ENCODE results near the gene CCDC12.

CCDC12 gene

GRCh38 chr3:46935989-46936558 is 40.5 kb downstream of the CCDC12 start:
- DNase-seq (ENCODE audit: low read depth): no peak

- DNase-seq (ENCODE audit: low read depth): no peak
Observed at GRCh38 chr3:46935168-46935858, 41.2 kb downstream of the CCDC12 start.

DNA sequence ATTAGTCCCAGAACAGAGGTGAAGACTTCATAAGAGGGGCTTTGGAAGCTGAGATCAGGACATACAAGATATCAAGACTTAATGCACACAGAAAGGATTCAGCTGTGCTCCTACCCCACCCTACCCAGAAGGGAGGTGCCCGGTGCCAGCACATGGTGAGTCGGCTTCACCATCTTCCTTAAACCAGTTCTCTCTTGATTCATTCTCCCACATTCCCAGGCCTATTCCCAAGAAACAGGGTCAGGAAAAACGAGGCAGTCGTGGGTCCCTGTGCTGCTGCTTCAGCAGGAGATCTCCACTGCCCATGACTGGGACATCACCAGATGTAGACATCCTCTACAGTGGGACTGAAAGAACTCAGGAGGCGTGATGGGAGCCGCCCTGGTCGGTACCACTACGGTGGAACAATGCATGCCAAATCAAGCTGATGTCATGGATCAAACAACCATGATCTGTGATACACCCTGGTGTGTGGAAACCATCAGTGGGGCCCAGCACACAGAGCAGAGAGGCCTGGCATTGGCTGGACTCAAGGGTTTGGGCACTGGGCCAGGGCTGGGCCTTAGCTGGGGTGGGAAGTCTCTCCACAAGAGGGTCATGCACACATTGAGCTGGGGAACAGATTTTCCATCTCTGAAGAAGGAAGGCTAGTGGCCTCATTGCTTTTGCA is 41.9 kb downstream of the CCDC12 start:
- DNase-seq (ENCODE audit: low read depth): no peak

DNA sequence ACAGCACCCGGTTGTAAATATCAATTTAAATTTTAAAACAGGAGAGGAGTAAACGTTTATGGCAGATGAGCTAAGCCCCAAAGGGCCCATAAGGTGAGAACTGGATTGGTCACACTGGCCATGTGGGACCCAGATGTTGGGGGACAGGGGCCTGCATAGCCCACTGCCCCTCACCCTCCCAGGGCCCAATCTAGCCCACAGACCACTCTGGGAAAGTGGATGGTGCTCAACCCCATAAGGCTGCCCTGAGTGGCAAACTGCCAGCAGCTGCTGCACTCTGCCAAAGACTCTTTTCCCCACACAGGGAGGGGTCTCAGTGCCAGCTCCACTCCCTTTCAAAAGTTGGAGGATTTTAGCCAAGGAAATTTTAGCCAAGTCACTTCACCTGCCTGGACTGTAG is 42.5 kb downstream of the CCDC12 start:
- no peak for DNase-seq (ENCODE audit: low read depth)

DNA sequence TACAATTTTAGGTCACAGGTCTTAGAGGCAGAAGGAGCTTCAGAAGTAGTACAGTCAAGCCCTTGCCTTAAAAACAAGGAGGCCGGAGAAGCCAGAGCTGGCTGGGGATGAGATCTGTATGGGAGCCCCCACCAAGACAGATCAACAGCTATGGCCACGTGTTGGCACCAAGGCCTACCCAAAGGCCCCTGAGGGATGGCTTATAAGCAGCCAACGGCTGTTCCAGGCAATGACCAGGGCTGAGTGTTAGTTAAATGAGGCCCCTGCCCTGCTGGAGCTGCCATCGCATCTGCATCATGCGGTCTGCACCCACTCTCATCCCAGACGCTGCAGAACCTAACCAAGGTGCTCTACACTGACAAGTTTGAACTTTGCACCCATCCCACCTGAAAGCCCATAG is 43.3 kb downstream of the CCDC12 start:
- DNase-seq (ENCODE audit: low read depth): no peak

GRCh38 chr3:46932455-46933225 is 43.9 kb downstream of the CCDC12 start:
- DNase-seq (ENCODE audit: low read depth): no peak

- no peak for DNase-seq (ENCODE audit: low read depth)
Observed at GRCh38 chr3:46931631-46932331, 44.8 kb downstream of the CCDC12 start.

DNA sequence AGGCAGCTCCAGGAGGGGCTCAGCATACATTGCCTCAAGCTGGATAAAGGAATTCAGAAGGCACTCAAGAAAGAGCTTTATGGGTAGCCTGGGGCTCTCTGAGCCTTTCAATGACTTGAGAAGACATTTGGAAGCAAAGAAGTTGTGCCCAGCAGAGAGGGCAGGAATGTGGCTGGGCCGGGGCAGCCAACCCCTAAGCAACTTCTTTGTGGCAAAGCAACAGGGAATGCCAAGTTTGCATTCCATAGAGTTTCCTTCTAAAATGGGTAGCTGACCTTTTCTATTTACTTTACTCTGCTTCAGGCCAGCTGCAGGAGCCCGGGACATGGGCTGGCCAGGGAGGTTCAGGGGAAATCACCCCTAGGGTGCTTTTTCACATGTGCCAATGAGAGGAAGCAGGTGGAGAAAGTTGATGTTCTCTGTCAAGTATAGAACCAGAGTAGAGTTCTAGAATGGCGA is 45.6 kb downstream of the CCDC12 start:
- DNase-seq (ENCODE audit: low read depth): no peak

DNA sequence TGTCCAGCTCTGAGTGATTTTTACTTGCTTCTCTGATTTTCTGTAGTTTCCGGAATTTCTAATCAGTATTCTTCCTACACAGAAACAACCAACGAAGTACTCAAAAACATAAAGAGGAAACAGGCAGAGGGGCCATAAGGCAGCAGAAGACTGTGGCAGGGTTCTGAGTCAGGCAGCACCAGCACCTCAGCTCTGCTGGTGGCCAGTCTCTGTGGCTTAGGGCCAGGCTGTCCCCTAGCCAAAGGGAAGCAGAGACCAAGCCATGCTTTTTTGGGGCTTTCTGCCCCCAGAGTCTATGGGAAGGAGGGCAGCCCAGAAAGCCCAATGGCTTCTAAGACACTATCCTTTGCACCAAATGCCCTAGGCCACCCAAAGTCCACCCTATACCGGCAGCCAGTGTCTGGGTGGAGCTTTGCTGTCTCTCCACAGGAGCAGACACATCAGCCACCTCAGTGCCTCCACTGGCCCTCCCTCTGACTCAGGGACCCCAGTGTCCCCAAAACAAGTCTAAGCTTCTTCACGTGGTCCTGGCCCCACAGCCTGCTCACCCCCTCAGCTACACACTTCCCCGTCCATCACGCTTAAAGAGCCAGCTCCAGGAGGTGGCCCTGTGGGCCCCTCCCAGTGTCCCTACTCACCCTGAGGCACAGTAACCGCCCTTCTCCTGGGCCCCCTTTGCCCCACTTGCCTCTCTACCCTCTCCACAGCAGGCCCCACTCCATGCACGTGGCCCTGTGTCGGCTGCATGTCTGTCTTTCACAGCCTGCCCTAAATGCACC is 46.2 kb downstream of the CCDC12 start:
- no peak for DNase-seq (ENCODE audit: low read depth)

DNA sequence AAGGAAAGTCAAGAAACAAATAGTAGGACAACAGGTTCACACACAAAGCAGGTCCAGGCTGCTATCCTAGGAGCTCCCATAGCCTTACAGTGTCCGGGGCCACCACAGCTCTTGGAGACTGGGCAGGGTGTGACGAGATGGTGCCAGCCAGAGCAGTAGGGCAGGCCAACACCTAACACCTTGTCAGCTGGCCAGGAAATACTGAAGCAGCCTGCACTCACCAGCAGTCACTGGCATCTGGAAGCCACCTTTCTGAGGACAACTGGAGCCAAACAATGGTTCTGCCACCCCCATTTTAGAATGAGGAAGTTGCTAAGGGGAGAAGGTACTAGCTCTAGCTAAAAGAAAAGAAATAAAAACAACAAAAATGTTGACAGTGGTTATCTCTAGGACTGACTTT is 47.2 kb downstream of the CCDC12 start:
- no peak for DNase-seq (ENCODE audit: low read depth)

GRCh38 chr3:46928282-46928681 is 48.3 kb downstream of the CCDC12 start:
- DNase-seq (ENCODE audit: low read depth): no peak

DNA sequence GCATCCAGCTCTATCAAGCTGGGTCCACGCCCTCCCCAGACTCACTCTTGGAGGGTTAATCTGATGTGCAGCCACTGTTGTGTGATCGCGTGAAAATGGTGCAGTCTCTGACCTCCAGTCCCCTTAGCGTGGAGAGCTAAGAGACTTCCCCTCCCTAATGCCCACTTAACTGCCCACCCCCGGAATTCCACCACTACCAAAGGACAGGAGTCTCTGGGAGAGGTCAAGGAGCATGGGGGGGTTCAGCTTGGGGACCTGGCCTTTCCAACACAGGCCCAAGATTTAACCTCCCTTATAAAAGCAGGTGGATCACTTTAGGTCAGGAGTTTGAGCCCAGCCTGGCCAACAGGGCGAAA is 48.8 kb downstream of the CCDC12 start:
- no peak for DNase-seq (ENCODE audit: low read depth)

DNA sequence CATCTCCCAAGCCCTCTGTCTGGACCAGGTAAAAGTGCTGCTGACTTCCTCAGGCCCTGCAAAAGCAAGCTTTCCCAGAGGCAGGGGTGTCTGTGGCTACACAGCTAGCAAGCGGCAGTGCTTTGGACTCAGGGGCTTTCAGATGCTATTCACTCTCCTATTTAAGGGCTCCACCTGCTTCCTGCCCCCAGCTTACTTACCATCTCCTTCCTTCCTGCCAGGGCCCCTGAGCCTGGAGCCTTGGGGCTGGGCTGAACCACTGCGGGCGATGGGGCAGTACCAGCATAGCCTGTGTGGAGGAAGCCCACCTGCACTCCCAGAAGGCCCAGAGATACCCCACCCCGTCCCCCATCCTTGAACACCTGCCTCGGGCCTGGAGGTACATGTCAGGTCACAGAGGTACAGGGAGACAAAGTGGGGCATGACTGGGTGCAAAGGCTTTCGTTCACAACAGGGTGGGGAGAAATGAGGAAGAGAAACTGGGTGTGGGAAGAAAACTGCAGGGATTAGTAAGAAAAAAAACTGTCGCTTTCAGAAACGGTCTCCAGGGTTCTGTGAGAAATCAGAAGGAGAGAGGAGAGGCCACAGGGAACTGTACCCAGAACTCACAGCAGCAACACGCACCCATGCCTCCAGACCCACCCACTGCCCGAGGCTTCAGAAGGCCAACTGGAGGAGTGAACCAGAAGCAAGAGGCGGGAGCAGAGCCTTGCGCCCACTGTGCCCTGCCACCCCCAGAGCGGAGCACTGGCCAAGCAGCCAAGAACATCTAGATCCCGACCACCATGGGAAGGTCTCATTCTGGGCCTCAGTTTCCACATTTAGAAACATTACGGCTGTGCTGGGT is 49.5 kb downstream of the CCDC12 start:
- DNase-seq (ENCODE audit: low read depth): no peak

DNA sequence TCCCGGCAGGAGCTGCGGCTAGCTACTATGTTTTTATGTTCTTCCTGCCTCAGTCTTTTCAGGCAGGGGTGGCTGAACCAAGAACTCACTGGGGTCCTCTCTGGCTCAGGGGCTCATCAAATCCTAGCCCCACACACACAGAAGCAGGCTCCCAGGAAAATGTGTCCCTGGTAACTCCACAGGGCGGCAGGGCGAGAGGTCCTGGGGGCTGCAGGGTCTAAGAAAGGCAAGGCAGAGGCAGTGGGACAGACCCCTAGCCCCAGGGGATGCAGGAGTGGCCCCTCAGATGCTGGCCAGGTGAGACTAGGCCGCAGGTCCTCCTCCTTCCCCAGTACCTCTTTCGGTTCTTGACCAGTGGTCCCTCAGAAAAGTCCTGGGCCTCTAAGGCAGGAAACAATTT is 50.1 kb downstream of the CCDC12 start:
- no peak for DNase-seq (ENCODE audit: low read depth)

DNA sequence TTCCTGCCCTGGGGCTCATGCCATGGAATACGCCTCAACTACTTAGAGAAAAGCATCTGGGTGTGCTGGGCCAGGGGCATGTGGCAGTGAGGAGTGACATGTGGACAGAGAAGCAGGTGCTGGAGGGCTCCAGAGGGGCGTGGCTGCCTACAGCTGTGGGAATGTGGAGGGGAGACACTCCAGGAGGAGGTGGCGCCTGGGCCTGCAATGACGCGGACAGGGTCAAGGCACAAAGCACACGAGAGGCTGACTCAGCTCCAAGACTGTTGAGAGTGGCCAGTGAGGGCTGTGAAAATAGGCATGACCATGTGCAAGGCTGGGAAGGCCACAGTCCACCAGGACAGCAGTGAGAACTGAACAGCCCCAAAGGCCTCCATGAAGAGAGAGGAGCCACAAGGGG is 50.5 kb downstream of the CCDC12 start:
- DNase-seq (ENCODE audit: low read depth): no peak

- no peak for DNase-seq (ENCODE audit: low read depth)
Observed at GRCh38 chr3:46925585-46925934, 51.0 kb downstream of the CCDC12 start.

GRCh38 chr3:46924921-46925584 is 51.5 kb downstream of the CCDC12 start:
- DNase-seq (ENCODE audit: low read depth): no peak

GRCh38 chr3:46923559-46924350 is 52.8 kb downstream of the CCDC12 start:
- DNase-seq (ENCODE audit: low read depth): no peak

- DNase-seq (ENCODE audit: low read depth): no peak
Observed at GRCh38 chr3:46922871-46923558, 53.5 kb downstream of the CCDC12 start.

Measured in stimulated activated CD8-positive, alpha-beta memory T cell treated with anti-CD3 and anti-CD28 coated beads, Interleukin-7, amount 100 ng/mL, for 24 hours (primary cell).